SK-N-SH (cell line): ENCODE results near the gene AP3S1. TPM values are rescaled to one million over a fixed set of nuclear protein-coding genes. Genes with fewer than 3 reads are reported as not detected.

Experiments used
- CTCF ChIA-PET: fragments of 300-600, 350-600 bp; formaldehyde crosslinking; extraction: SDS; loops from one replicate; lab custom pipeline; 2021; lab: Yijun Ruan, JAX
- POLR2A ChIA-PET: fragments of 350-600 bp; sonication (Branson Sonifier 250); formaldehyde crosslinking; extraction: SDS; loops from one replicate; lab custom pipeline; 2020; ENCODE audit warnings: antibody characterized with exemption, inconsistent platforms; lab: Yijun Ruan, JAX
- DNase-seq: peaks from one replicate; pipeline ENCODE4 v3.0.0; 2012
- H2AFZ ChIP-seq: fragments of 200-600 bp; sonication (generic); 2 replicates; pipeline ENCODE4 v1.8.1; 2016; ENCODE audit warnings: antibody characterized with exemption, mild to moderate bottlenecking, low read depth
- H3F3A ChIP-seq: fragments of 200-600 bp; sonication (generic); replicated peaks from 2 replicates; pipeline ENCODE3; 2016; ENCODE audit warnings: antibody characterized with exemption, mild to moderate bottlenecking; ENCODE audit not compliant: insufficient read depth
- H3K27ac ChIP-seq, 2 experiments: fragments of 200-500 bp in 1 of 2; fragments of 200-600 bp in 1 of 2; sonication (Bioruptor generic) in 1 of 2; sonication (generic), shearing (Covaris generic) in 1 of 2; 2 replicates each; pipeline versions ENCODE4 v1.5.1 to v1.6.1; 2014 to 2016; ENCODE audit warnings: low read depth in 2 of 2, inconsistent platforms in 1 of 2, low read length in 1 of 2, mild to moderate bottlenecking in 1 of 2, mixed read lengths in 1 of 2
- H3K27me3 ChIP-seq: fragments of 200-600 bp; sonication (generic), shearing (Covaris generic); 2 replicates; pipeline ENCODE4 v1.6.1; 2016; ENCODE audit warnings: mixed run types; ENCODE audit not compliant: insufficient read depth
- H3K36me3 ChIP-seq, 2 experiments: fragments of 200-500 bp in 1 of 2; fragments of 200-600 bp in 1 of 2; sonication (Bioruptor generic) in 1 of 2; sonication (generic) in 1 of 2; replicated peaks in 1 of 2; 2 replicates each; pipeline versions ENCODE3 to v1.5.1; 2014 to 2016; ENCODE audit warnings: low read length in 1 of 2, mild to moderate bottlenecking in 1 of 2; ENCODE audit not compliant: insufficient read depth in 2 of 2, control insufficient read depth in 1 of 2
- H3K4me1 ChIP-seq, 2 experiments: fragments of 200-500 bp in 1 of 2; fragments of 200-600 bp in 1 of 2; sonication (Bioruptor generic) in 1 of 2; sonication (generic), shearing (Covaris generic) in 1 of 2; 2 replicates each; pipeline versions ENCODE4 v1.5.1 to v1.6.1; 2014 to 2016; ENCODE audit warnings: low read depth in 1 of 2, low read length in 1 of 2, mixed run types in 1 of 2; ENCODE audit not compliant: insufficient read depth in 2 of 2, control insufficient read depth in 1 of 2
- H3K4me2 ChIP-seq: fragments of 200-600 bp; sonication (generic), shearing (Covaris generic); 2 replicates; pipeline ENCODE4 v1.6.1; 2017; ENCODE audit warnings: mixed run types
- H3K4me3 ChIP-seq, 2 experiments: fragments of 200-500 bp in 1 of 2; fragments of 200-600 bp in 1 of 2; sonication (Bioruptor generic) in 1 of 2; sonication (generic), shearing (Covaris generic) in 1 of 2; 2 replicates each; pipeline versions ENCODE4 v1.5.1 to v1.8.1; 2014 to 2016; ENCODE audit warnings: low read depth in 2 of 2, inconsistent platforms in 1 of 2, low read length in 1 of 2, mild to moderate bottlenecking in 1 of 2, mixed read lengths in 1 of 2, moderate library complexity in 1 of 2
- H3K79me2 ChIP-seq: fragments of 200-600 bp; sonication (generic); 2 replicates; pipeline ENCODE4 v1.8.1; 2017; ENCODE audit warnings: mild to moderate bottlenecking; ENCODE audit not compliant: insufficient read depth
- H3K9ac ChIP-seq: fragments of 200-600 bp; sonication (generic); 2 replicates; pipeline ENCODE4 v1.6.1; 2017; ENCODE audit warnings: mixed run types
- H3K9me2 ChIP-seq: fragments of 200-600 bp; sonication (generic); 2 replicates; pipeline ENCODE4 v1.6.1; 2017; ENCODE audit warnings: mixed run types
- H3K9me3 ChIP-seq: fragments of 200-600 bp; sonication (generic); 2 replicates; pipeline ENCODE4 v1.6.1; 2017; ENCODE audit warnings: mixed run types, mild to moderate bottlenecking, moderate library complexity
- H4K20me1 ChIP-seq: fragments of 200-600 bp; sonication (generic); 2 replicates; pipeline ENCODE4 v1.6.1; 2017; ENCODE audit warnings: mild to moderate bottlenecking, mixed run types; ENCODE audit not compliant: insufficient read depth
- CHD2 ChIP-seq: fragments of 150-350 bp; IDR thresholded peaks from 2 replicates; pipeline ENCODE4 v1.6.1; 2018; ENCODE audit warnings: low read length; ENCODE audit not compliant: partially characterized antibody
- EP300 ChIP-seq, 2 experiments: IDR thresholded peaks; 2 replicates each; pipeline versions ENCODE4 v1.4.0 to v1.6.1; 2012; ENCODE audit warnings: borderline replicate concordance in 1 of 2, low read depth in 1 of 2, low read length in 1 of 2
- EZH2phosphoT487 ChIP-seq: fragments of 200-600 bp; sonication (generic); IDR thresholded peaks from 2 replicates; pipeline ENCODE4 v1.6.1; 2017; ENCODE audit warnings: low read depth, mixed run types, mild to moderate bottlenecking, antibody characterized with exemption, moderate library complexity, borderline replicate concordance
- FOXJ3 ChIP-seq: sonication (generic); formaldehyde crosslinking; IDR thresholded peaks from 2 replicates; pipeline ENCODE4 v1.5.1; 2020; ENCODE audit warnings: mild to moderate bottlenecking, missing genetic modification reagents
- GABPA ChIP-seq: IDR thresholded peaks from 2 replicates; pipeline ENCODE4 v1.4.0; 2012; ENCODE audit warnings: low read depth, mild to moderate bottlenecking
- GATA2 ChIP-seq: sonication (generic); formaldehyde crosslinking; IDR thresholded peaks from 2 replicates; pipeline ENCODE4 v1.5.0; 2020; ENCODE audit warnings: mild to moderate bottlenecking, missing genetic modification reagents
- IRF3 ChIP-seq: fragments of 150-350 bp; IDR thresholded peaks from 2 replicates; pipeline ENCODE4 v1.6.1; 2016; ENCODE audit warnings: mild to moderate bottlenecking, low read depth, low read length
- JUND ChIP-seq: IDR thresholded peaks from 2 replicates; pipeline ENCODE4 v1.4.0; 2012
- MAX ChIP-seq: IDR thresholded peaks from 2 replicates; pipeline ENCODE4 v1.4.0; 2012; ENCODE audit warnings: low read depth
- MEF2A ChIP-seq: IDR thresholded peaks from 2 replicates; pipeline ENCODE4 v1.4.0; 2012; ENCODE audit warnings: low read depth, borderline replicate concordance
- PBX3 ChIP-seq: IDR thresholded peaks from 2 replicates; pipeline ENCODE4; 2012
- RAD21 ChIP-seq: IDR thresholded peaks from 2 replicates; pipeline ENCODE4 v1.6.1; 2012; ENCODE audit warnings: mild to moderate bottlenecking, low read length
- REST ChIP-seq: IDR thresholded peaks from 2 replicates; pipeline ENCODE4 v1.6.1; 2012; ENCODE audit warnings: mild to moderate bottlenecking, low read depth, low read length, moderate library complexity
- RXRA ChIP-seq: IDR thresholded peaks from 2 replicates; pipeline ENCODE4 v1.4.0; 2012; ENCODE audit warnings: low read depth, mild to moderate bottlenecking, borderline replicate concordance
- TAF1 ChIP-seq: IDR thresholded peaks from 2 replicates; pipeline ENCODE4 v1.6.1; 2012; ENCODE audit warnings: low read depth, mild to moderate bottlenecking, low read length, moderate library complexity, borderline replicate concordance
- USF2 ChIP-seq: fragments of 150-350 bp; IDR thresholded peaks from 2 replicates; pipeline ENCODE4 v1.6.1; 2017; ENCODE audit warnings: antibody characterized with exemption, low read length, low read depth, borderline replicate concordance
- WGBS: methylation state at CpG from one replicate; pipeline ENCODE4 v1.1.6; 2017; ENCODE audit warnings: low lambda C conversion rate; 5-methylcytosine and 5-hydroxymethylcytosine counted together
- polyA plus RNA-seq, 3 experiments: library from polyadenylated mRNA; depleted of rRNA; stranded (reverse); fragments of >200 nt; gene quantifications; 2 replicates each; pipeline ENCODE4 v1.2.3, GENCODE V29; 2012

The AP3S1 gene
- polyA plus RNA-seq, 1 of the 3 experiments (the other 2 are of a cell fraction), result 21.6 TPM

- Histone ChIP-seq H4K20me1 (no peaks in the 10 kb centered on the region), H3K9me2 (no peaks in the 10 kb centered on the region), H3K4me3 (no peak overlapping the region)
- WGBS, result 87% methylated on average over 5 of the region's 5 CpGs
- CTCF ChIA-PET, result no interaction called here
- TF ChIP-seq GABPA (no peak), TAF1 (no peak), GATA2 (CRISPR knock-in tag) (no peak), RXRA (no peak), MEF2A (no peak), RAD21 (no peak), IRF3 (no peak), REST (no peak), EZH2phosphoT487 (no peak), USF2 (no peak), PBX3 (no peak), JUND (no peak), FOXJ3 (CRISPR knock-in tag) (no peak), MAX (no peak), CHD2 (no peak), EP300 (IDR thresholded peaks at IDR 0.05; ENCODE audit: borderline replicate concordance in 1 of 2, low read depth in 1 of 2, low read length in 1 of 2) (no peak)
- TF ChIP-seq, all 33 proteins: peak for 0
- Histone ChIP-seq H3K4me2 (no peak overlapping the region), H3K4me1 (peaks cover 0 to 13% of the 10 kb centered on the region in 2 experiments; a peak in 3 of 4 replicates), H3F3A (peaks cover 14% of the 10 kb centered on the region), H2AFZ (no peak overlapping the region), H3K9me3 (no peaks in the 10 kb centered on the region), H3K9ac (no peak overlapping the region), H3K27me3 (peaks cover 35% of the 10 kb centered on the region), H3K36me3 (no peaks in the 10 kb centered on the region), H3K79me2 (no peaks in the 10 kb centered on the region), H3K27ac (no peak overlapping the region)
- POLR2A ChIA-PET, result no interaction called here
- no peak for DNase-seq
Observed at GRCh38 chr5:115813719-115814118, 28.0 kb upstream of the AP3S1 start.
